ENCODE measurements around the gene PAX8.
"Not testable (repeated sequence)": the region's sequence is repeated elsewhere in the genome, so short reads cannot be mapped to it uniquely, and the experiment has no call there.

GRCh38 chr2:113323129-113323528 is 44.4 kb upstream of the PAX8 start:
- TF ChIP-seq CTCF (IDR thresholded peaks at IDR 0.05; ENCODE audit: insufficient read depth, low read length, poor library complexity, severe bottlenecking); EZH2phosphoT487 (conservative IDR thresholded peaks at IDR 0.05; ENCODE audit: low read length): not testable (repeated sequence)
